ENCODE measurements around the gene AIDA. TPM values are rescaled to one million over a fixed set of nuclear protein-coding genes. Genes with fewer than 3 reads are reported as not detected.
"Not testable (repeated sequence)": the region's sequence is repeated elsewhere in the genome, so short reads cannot be mapped to it uniquely, and the experiment has no call there.

AIDA gene, protein sequence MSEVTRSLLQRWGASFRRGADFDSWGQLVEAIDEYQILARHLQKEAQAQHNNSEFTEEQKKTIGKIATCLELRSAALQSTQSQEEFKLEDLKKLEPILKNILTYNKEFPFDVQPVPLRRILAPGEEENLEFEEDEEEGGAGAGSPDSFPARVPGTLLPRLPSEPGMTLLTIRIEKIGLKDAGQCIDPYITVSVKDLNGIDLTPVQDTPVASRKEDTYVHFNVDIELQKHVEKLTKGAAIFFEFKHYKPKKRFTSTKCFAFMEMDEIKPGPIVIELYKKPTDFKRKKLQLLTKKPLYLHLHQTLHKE
- total RNA-seq, result 37.0 TPM

DNA sequence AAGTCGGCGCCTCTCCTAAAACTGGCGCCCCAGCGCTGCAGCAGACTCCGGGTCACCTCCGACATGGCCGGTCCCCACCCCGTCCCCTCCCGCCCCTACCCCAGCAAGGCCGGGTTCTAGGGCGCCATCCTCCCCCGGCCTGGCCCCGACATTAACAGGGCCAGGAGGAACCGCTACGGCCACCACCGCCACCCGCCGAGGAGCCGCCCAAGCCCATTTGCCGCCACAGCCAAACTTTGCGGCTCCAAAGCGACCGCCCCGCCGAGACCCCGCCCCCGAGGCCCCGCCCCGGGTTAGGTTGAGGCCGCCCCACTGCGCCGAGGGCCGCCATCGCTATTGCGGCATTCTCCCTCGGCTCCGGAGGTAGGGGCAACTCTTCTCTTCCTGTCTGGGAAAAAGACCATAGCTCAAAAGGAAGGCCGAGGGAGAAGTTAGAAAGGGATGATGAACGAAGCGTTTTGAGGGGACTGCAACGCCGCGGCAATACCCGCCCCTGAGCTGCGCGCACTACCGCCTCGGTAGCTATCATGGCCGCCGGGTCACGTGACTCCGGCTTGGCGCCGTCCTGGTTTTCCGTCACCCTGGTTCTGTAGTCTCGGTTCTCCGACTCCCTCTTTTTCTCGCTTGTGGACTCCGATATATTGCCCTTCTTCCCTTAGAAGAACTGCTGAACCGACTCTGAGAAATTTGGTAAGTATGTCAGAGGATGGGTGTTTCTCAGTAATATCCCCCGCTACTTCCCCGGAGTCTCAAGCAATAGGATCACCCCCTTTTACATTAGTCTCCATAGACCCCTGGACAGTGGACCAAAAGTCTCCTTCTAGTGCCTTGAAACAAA, at the start of gene AIDA, which contains the start of gene BROX:
Gene AIDA (minus strand): TSS at position 239 of the 838 bp plus-strand sequence. CDS start 174 bp downstream, at position 65.
Gene BROX (plus strand): TSS at position 312 of the 838 bp plus-strand sequence. CDS start 3,136 bp downstream, outside the sequence.
- DNase-seq, result peak; percentile 90

DNA sequence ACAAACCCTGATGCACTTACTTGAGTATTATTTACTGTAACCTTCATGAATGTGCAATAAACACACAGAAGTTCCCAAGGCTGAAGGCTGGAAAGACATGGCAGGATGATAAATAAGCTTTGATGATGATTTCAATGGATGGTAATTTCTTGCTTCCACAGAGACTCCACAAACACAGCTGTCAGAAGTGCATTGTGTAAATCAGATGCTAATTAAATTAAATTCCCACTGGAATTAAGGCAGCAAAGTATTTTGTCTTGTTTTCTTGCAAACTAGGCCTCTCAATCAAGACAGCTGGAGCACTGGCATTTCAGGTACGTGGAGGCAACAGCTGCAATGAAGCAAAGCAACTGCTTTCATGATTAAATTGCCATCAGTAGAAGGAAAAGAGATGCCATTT, 48.8 kb upstream of the AIDA start:
- DNase-seq, result no peak

DNA sequence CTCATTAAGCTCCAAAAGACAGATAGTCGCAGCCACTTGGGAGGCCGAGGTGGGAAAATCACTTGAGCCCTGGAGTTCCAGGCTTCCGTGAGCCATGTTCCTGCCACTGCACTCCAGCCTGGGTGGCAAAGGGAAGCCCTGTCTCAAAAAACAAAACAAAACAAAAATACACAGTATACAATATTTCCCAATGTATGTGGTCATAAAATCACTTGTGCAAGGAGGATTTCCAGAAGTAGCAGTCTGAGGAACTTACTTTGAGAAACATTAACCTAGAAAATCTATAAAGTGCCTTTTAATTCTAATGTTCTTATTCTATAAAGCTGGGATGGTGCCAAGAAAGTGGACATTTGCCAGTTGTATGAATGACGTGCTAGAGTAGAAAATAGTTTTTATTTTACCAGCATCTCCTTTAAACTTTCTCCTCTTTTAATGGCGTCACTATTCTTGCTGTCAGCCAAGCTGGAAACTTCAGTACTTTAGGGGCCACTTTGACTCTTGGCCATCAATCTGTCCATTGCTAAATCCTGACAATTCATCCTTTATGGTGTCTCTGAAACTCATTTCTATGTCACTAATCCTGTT, 47.3 kb upstream of the AIDA start:
- DNase-seq, result no peak

DNA sequence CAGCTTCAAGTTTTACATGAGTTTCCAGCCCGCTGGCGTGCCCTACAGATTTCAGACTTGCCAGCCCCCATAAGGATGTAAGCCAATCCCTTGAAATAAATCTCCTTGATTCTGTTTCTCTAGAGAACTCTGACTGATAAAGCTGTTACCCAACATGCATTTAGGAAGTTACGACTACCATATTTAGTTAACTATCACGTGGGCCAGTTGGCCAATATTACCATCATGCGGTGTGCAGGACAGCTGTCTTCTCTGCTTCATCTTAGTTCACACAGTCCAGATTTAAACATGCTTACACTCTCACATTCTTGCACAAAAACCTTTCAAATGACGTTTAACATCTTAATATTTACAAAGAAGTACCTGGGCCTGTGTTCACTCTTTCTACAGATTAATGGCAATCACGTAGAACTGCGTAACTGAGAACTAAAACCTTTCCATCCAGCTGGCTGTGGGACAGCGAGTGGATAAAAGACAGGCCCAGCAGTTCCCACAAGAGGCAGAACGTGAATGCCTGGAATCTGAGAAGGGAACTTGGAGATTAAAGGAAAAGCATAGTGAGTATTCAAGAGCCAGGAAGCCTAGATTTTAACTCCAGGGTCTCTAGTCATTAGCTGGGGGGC, 45.5 kb upstream of the AIDA start:
- no peak for DNase-seq

DNA sequence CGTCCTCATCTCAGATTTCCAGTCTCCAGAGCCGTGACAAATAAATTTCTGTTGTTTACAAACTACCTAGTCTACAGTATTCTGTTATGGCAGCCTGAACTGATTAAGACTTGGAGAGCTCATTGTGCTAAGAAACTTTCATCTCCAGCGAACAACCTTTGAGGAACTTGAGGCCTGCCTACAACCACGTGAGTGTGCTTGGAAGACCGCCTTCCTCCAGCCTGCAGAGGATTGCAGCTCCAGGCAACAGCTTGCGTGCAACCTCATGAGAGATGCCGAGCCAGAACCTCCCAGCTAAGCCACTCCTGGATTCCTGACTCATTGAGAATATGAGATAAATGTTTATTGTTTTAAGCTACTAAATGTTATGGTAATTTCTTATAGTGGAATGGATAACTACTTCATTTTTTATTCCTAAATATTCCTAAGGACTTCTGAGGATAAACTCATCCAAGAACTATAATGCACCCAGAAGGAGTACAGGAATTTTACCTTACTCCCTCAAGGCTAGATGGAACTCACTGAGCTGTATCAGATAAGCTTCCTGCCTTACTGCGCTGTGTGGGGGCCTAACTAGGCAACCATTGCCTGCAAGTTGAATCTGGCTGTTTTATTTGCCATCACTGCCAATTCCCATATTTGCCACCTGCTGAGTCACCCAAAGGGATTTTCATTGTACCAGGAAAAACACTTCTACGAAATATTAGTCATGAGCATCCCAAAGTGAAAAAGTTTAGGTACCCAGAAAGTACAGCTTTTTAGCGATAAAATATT, 42.3 kb upstream of the AIDA start:
- peak; percentile 17 for DNase-seq

DNA sequence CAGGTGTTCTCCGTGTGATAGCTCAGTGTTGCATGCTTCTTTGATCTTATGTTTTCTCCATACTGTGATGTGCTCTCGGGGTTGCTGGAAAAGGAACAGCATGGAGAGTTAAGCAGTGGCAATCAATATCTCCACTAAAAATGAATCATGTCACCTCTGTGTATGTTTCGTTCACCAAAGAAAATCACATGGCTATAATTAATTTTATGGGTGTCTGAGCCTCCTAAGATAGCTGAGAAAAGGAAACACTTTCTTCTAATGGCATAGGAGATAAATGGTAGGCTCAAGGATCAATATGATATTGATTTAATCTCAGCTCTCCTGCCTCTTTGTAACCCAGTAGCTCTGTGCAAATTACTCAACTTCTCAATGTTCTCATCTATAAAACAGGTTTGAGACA, 39.0 kb upstream of the AIDA start:
- DNase-seq, result no peak

DNA sequence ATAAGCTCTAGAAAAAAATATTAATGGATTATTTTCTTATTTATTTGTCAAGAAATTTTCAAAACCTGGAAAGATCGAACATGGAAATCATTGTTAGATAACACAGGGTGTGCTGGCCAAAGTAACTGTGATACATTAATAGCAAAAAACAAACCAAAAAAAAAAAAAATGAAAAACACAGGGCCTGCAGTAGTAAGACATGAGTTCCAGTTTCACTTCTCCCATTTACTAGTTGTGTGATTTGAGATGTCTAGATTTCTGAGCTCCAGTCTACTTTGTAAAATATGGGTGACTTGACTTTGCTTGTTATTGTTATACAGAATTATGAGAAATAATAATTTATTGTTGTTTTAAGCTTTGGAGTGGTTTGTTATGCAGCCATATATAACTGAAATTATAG, 38.4 kb upstream of the AIDA start:
- no peak for DNase-seq

DNA sequence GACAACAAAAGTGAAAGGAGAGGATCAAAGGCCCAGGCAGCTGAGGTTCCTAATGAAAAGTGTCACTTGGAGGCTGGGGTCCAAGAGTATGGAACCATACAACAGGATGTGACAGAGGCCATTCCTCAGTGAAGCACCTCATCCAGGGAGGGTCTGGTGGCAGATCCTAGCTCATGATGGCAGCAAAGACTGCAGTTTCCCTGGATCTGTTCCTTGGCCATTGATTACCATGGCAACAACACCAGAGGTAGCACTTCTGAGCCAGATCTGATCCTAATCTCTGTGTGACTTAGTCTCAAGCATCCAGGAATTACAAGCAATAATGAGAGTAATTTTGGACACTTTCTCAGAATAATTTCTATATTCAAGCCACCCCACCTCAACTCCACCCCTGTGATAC, 37.6 kb upstream of the AIDA start:
- no peak for DNase-seq

DNA sequence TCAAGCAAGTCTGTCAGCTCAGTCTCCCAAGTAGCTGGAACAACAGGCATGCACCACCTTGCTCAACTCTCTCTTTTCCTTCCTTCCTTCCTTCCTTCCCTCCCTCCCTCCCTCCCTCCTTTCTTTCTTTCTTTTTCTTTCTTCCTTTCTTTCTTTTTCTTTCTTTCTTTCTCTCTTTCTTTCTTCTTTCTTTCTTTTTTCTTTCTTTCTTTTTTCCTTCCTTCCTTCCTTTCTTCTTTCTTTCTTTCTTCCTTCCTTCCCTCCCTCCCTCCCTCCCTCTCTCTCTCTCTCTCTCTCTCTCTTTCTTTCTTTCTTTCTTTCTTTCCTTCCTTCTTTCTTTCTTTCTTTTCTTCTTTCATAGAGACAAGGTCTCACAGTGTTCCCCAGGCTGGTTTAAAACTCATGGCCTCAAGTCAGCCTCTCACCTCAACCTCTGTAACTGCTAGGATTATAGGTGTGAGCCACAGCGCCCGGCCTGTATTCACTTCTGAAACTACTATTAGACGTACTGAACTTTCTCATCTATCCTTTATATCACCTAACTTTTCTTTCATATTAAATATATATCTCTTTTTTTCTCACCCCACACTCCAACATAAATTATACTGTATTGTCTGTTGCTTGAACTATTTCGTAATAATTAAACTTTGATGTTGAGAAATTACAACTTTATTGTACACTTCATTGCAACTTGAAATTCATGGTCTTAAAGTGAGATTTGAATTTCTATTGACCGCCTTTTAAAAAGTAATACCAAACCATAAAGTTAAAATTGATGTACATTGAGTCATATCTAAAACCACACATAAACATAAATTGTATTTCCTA, 29.6 kb upstream of the AIDA start:
- DNase-seq, result not testable (repeated sequence)

DNA sequence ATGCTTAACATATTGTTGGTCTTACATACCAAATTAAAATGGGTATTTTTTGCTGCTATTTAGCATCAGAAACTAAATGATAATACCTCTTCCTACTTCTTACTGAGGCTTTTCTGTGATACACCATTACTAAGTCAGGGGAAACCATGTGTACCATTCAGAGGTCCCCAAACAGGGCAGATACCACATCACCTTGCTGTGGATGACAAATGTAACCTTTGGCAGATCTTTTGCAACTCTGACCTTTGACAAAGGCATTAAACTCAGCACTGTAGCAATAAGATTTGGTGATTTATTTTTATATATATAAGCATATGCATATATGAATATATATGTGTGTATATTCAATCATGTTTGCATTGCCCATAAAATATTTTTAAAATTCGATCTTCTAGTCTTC, 27.6 kb upstream of the AIDA start:
- no peak for DNase-seq

DNA sequence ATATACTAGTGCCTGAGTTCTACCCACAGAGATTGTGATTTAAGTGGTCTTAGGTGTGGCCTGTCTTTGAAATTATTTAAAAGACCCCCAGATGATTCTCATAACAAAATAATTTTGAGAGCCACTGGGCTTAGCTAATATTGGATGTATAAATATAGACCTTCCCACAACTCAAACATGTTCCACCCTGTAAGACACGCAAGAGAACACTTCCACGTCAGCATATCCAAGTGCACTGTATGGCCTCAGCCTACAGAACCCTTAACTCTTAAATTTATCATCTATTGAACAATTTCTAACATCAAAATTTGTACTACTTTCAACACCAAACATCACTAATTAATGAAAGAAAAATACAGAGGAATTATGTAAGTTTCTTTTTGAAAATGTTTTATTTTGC, 27.2 kb upstream of the AIDA start:
- DNase-seq, result no peak

DNA sequence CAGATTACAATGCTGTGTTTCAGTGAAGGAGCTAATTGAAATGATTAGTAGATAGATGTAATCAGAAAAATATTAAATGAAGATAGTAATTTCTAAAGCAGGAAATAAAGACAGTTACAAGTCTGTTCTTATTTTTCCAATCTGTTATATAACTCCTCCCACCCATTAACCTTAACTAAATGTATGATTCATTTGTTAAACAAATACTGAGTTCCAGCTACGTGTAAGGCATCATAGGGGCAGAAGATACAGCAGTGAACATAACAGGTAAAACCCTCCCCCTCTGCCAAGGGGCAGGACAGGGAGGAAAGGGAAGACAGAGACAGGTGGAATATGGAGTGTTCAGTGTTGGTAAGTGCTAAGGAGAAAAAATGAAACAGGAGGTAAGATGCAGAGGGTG, 24.7 kb upstream of the AIDA start, which contains the start of gene FAM177B:
Gene FAM177B (plus strand): TSS at position 231 of the 400 bp plus-strand sequence. CDS start 9,344 bp downstream, outside the sequence.
- no peak for DNase-seq

DNA sequence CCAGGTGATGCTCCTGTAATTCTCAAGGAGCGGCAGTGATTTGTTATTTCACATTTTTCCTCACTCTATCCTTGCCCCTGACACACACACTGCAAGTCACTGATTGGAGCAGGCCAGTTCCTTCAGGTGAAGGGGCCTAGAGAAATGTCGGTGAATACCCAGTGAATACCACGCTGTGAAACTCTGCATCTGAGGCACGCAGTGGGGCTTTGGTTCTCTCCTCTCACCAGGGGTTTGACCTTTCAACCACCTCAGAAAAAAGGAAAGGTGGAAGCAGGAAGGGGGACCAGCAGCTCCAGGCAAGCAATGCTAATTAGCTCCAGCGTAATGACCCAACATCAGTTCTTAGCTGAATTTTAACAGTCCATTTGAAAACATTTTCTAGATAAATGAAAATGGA, 24.2 kb upstream of the AIDA start:
- DNase-seq, result no peak

DNA sequence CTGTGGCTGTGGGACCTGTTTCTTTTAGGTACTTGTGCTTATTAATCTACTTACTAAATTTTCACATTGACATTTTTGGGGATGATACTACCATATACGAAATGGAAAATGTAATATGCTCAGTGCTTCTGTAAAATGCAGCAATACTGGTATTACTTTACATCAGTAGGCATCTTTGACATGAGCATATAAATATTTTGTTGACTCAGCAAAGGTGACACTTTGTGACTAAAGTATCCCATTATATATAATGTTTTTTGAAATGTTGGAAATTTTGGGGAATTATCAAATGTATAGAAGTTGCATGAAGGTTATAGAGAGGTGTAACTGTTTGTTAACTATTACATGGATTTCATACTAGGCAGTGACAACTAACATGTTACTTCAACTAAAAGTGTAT, 22.4 kb upstream of the AIDA start:
- DNase-seq, result no peak

DNA sequence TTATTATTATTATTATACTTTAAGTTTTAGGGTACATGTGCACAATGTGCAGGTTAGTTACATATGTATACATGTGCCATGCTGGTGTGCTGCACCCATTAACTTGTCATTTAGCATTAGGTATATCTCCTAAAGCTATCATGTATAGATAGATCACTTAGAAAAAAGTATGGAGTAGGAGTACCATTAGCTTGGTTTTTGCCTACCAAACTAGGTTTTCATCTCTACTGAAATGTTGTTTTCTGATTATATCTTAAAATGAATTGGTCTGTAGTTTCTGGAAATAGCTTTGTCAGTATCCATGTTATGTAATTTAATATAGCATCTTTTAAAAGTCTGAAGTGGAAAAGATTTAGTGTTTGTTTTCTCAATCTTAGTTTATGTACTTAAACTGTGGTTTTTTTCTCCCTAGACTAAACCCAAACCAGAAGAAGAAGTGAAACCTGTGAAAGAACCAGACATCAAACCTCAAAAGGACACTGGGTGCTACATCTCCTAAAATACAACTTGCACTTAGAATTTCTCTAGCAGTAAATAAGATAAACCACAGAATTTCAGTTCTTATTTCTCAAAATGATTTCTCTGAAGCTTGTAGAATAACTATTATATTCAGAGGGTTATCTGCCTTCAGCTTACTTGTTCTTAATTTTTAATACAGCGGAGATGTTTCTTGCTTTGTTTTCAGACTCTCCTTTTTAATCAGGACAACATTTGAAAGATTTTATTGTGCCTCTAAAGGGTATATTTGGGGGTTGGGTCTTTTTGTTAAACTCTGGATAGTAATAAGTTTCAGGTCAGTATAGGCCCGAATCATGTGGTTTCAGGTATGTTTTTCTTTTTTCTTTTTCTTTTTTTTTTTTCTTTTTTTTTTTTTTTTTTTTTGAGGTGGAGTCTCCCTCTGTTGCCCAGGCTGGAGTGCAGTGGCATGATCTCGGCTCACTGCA, 20.2 kb upstream of the AIDA start:
- no peak for DNase-seq

DNA sequence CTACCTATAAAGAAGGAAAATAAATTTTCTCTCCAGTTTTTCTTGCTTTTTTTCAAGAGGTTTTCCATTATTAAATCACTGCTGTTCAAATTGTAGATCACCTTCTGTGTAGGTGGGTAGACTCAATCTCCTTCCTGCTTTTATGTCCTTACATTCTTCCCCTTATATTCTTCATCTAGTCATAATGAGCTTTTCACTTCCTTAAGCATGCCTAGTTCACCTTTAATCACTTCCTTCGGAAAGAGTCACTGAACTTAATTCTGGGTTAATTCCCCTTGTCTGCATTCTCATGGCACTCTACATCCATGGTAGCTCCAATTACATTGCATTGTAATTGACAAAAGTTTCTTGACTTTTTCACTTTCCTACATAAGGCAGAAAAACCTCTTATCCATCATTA, 18.6 kb upstream of the AIDA start:
- DNase-seq, result no peak

DNA sequence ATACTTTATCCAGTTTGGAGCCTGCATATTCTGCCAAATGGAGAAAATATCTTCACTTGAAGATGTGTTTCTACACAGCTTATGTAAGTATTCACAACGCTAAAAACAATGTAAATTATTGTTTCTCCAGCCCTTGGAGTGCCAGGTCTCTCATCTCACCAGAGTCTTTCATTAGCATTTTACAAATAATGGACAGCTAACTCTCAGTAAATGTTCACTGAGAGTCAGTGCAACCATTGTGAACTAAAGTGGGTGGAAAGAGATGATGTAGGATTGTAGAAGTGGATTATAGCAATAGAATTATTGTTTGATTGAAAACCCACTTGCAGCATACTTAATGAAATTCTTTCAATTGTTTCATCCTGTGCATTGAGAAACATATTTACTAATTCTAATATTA, 16.5 kb upstream of the AIDA start:
- no peak for DNase-seq

DNA sequence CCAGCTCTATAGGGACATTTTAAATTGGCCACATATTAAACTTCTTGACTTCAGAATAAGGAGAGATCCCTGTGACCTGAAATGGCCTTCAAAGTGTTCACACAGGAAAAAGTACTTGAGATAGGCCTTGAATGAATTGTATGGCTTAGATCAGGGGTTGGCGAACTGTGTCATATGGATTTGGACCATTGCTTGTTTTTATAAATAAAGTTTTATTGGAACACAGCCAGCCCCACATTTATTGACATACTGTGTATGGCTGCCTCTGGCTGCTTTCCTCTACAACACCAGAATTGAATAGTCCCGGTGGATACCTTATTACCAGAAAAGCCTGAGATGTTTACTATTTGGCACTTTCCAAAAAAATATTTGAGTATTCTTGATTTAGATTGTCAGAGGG, 4.1 kb upstream of the AIDA start:
- DNase-seq, result no peak

DNA sequence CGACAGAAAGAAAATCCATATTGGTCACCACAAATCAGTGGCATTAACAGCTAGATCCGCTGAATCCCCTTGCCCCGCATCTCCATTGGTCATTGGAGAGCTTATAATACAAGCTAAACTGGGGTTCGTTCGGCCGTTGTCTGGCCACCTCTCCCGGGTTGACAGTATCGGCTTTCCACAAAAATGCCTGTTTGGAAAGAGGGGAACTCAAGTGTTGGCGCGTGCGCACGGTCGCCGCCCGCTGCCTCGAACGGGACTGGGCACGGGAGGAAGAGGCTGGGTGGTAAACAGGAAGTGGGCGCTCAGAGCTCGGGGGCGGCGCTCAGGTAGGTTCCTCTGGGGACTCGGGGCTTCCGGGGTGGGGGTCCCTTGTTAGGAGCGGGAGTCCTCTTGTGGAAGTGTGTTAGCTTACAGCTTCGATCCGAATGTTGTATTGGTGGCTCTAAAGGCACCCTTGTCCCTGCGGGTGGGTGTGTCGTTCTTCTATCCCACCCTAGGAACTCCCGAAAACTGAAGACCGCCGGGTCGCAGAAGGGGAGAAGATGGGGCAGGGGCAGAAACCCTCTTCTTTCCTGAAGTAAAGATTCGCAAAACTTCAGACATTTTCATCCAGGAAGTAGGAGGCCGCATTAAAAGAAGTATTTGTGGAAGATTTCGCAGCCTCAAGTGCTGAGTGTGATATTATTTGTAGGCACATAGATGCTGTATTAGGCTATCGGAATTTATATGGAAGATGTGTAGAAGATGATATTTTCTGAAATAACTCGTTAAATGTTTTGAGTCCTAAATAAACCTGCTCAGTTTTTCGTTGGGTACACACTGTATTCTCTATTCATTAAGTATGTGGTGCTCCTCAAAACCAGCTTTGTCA, 1.0 kb upstream of the AIDA start:
- DNase-seq, result peak; percentile 89
